GM12864 (cell line): ENCODE measurements around the gene MARF1.
A peak's percentile ranks its signal among the peaks of the same experiment; 100 is the strongest.
"Not testable (repeated sequence)": the region's sequence is repeated elsewhere in the genome, so short reads cannot be mapped to it uniquely, and the experiment has no call there.

Experiments
- DNase-seq: peaks from one replicate; pipeline ENCODE4 v3.0.0-alpha.2; 2011; ENCODE audit warnings: low read depth
- H3K4me3 ChIP-seq: 2 replicates; pipeline ENCODE4 v1.5.1; 2011; ENCODE audit warnings: mild to moderate bottlenecking, low read depth, low read length, control low read depth
- CTCF ChIP-seq: IDR thresholded peaks from 2 replicates; pipeline ENCODE4 v1.5.1; 2011; ENCODE audit warnings: low read depth, mild to moderate bottlenecking, moderate library complexity, low read length, control low read depth, inconsistent platforms; ENCODE audit errors: missing control alignments

The MARF1 gene

GRCh38 chr16:15653227-15653626, 10.3 kb upstream of the MARF1 start:
- DNase-seq, result no peak

GRCh38 chr16:15652293-15653001, 9.5 kb upstream of the MARF1 start:
- no peak for TF ChIP-seq CTCF
- H3K4me3 ChIP-seq, result peak overlapping the region; percentile 69
- DNase-seq, result no peak

More at GRCh38 chr16:15653227-15653626, 10.3 kb upstream of the MARF1 start:
- no peak for TF ChIP-seq CTCF
- no peak overlapping the region; the same call in 1 of the 2 replicates for H3K4me3 ChIP-seq

GRCh38 chr16:15650698-15651171, 7.8 kb upstream of the MARF1 start:
- peak overlapping the region; percentile 69 for H3K4me3 ChIP-seq
- DNase-seq, result no peak
- TF ChIP-seq CTCF, result no peak

- peak within 1 kb of the TSS; percentile 69 for H3K4me3 ChIP-seq
- no peak for DNase-seq
- no peak for TF ChIP-seq CTCF
Observed at GRCh38 chr16:15650019-15650697, 7.2 kb upstream of the MARF1 start, which contains the start of gene NDE1. Gene NDE1, plus strand, starts transcription at chr16:15650245. Its CDS starts 14,534 bp downstream, at chr16:15664779.

GRCh38 chr16:15649727-15650018, 6.7 kb upstream of the MARF1 start:
- peak overlapping the region; percentile 54 for H3K4me3 ChIP-seq
- TF ChIP-seq CTCF, result no peak
- no peak for DNase-seq

GRCh38 chr16:15649311-15649710, 6.4 kb upstream of the MARF1 start:
- H3K4me3 ChIP-seq, result peak overlapping the region; percentile 54; the same call in 1 of the 2 replicates
- not testable (repeated sequence) for DNase-seq

- no peak overlapping the region for H3K4me3 ChIP-seq
- no peak for TF ChIP-seq CTCF
- DNase-seq, result no peak
Observed at GRCh38 chr16:15648135-15648730, 5.3 kb upstream of the MARF1 start.
